IMR-90 (cell line): Measurements from ENCODE around the gene SRGN. TPM values are rescaled to one million over a fixed set of nuclear protein-coding genes. Genes with fewer than 3 reads are reported as not detected.

Experiments used
- ATAC-seq: fragments of 200-7000 bp; cut with Tn5 transposase; 2 replicates; pipeline ENCODE4 v1.9.1; 2020; ENCODE audit warnings: low read depth, mild to moderate bottlenecking, moderate library complexity
- BruUV-seq: library from RNA; stranded (reverse); fragments of 400-500 nt; replicated peaks from 2 replicates; lab custom pipeline; 2021; lab: Mats Ljungman, UMichigan
- CTCF ChIA-PET: fragments of 300-600 bp; formaldehyde crosslinking; extraction: SDS; loops from one replicate; lab custom pipeline; 2021; ENCODE audit warnings: antibody characterized with exemption; lab: Yijun Ruan, JAX
- POLR2A ChIA-PET: fragments of 300-600 bp; sonication (Branson Sonifier 250); formaldehyde crosslinking; loops from one replicate; lab custom pipeline; 2022; ENCODE audit warnings: antibody characterized with exemption; ENCODE audit not compliant: unreplicated experiment; lab: Charles Lee
- DNase-seq: peaks from one replicate; pipeline ENCODE4 v3.0.0; 2013
- H2AFZ ChIP-seq: replicated peaks from 2 replicates; pipeline ENCODE3; 2013; ENCODE audit warnings: low read length, mild to moderate bottlenecking; ENCODE audit not compliant: poor library complexity
- H2AK5ac ChIP-seq: 2 replicates; pipeline ENCODE4 v1.6.1; 2013; ENCODE audit warnings: low read depth, low read length, inconsistent platforms
- H2AK9ac ChIP-seq: replicated peaks from 2 replicates; pipeline ENCODE3; 2013; ENCODE audit warnings: mild to moderate bottlenecking, low read depth, low read length, moderate library complexity; ENCODE audit not compliant: poor library complexity
- H2BK120ac ChIP-seq: 2 replicates; pipeline ENCODE4 v1.6.1; 2013; ENCODE audit warnings: low read depth, low read length, inconsistent platforms
- H2BK15ac ChIP-seq: 3 replicates; pipeline ENCODE4 v1.6.1; 2013; ENCODE audit warnings: low read depth, low read length, inconsistent platforms
- H2BK20ac ChIP-seq: 2 replicates; pipeline ENCODE4 v1.6.1; 2013; ENCODE audit warnings: low read depth, mild to moderate bottlenecking, inconsistent platforms, low read length, moderate library complexity
- H2BK5ac ChIP-seq: 2 replicates; pipeline ENCODE4 v1.6.1; 2013; ENCODE audit warnings: mild to moderate bottlenecking, low read depth, low read length, inconsistent platforms; ENCODE audit not compliant: poor library complexity, severe bottlenecking
- H3K14ac ChIP-seq: replicated peaks from 2 replicates; pipeline ENCODE4 v1.6.1; 2013; ENCODE audit warnings: low read depth, low read length, inconsistent platforms
- H3K18ac ChIP-seq: 2 replicates; pipeline ENCODE4 v1.6.1; 2013; ENCODE audit warnings: low read depth, low read length, control low read depth
- H3K23ac ChIP-seq: 2 replicates; pipeline ENCODE4 v1.6.1; 2013; ENCODE audit warnings: low read depth, low read length, inconsistent platforms
- H3K27ac ChIP-seq: 2 replicates; pipeline ENCODE4 v1.5.1; 2013; ENCODE audit warnings: mild to moderate bottlenecking, control low read depth, low read length; ENCODE audit not compliant: insufficient read depth
- H3K27me3 ChIP-seq: 2 replicates; pipeline ENCODE4 v1.6.1; 2013; ENCODE audit warnings: low read length; ENCODE audit not compliant: control insufficient read depth, insufficient read depth
- H3K36me3 ChIP-seq: 2 replicates; pipeline ENCODE4 v1.6.1; 2013; ENCODE audit warnings: low read length, mixed read lengths; ENCODE audit not compliant: control insufficient read depth, insufficient read depth
- H3K4ac ChIP-seq: 2 replicates; pipeline ENCODE4 v1.6.1; 2013; ENCODE audit warnings: low read depth, low read length, inconsistent platforms
- H3K4me1 ChIP-seq: 2 replicates; pipeline ENCODE4 v1.6.1; 2013; ENCODE audit warnings: low read length, mixed read lengths; ENCODE audit not compliant: control insufficient read depth, insufficient read depth
- H3K4me2 ChIP-seq: 2 replicates; pipeline ENCODE4 v1.6.1; 2013; ENCODE audit warnings: low read depth, mild to moderate bottlenecking, control low read depth, low read length, moderate library complexity
- H3K4me3 ChIP-seq: 2 replicates; pipeline ENCODE4 v1.5.1; 2013; ENCODE audit warnings: low read depth, mild to moderate bottlenecking, control low read depth, low read length, moderate library complexity; ENCODE audit not compliant: insufficient read depth
- H3K56ac ChIP-seq: 2 replicates; pipeline ENCODE4 v1.6.1; 2013; ENCODE audit warnings: low read length, inconsistent platforms; ENCODE audit not compliant: insufficient read depth; ENCODE audit errors: extremely low read depth
- H3K79me1 ChIP-seq, 2 experiments: 2 replicates each; pipeline ENCODE4 v1.6.1; 2013; ENCODE audit warnings: low read length in 2 of 2, inconsistent platforms in 1 of 2, low read depth in 1 of 2
- H3K9ac ChIP-seq: 2 replicates; pipeline ENCODE4 v1.6.1; 2013; ENCODE audit warnings: low read depth, low read length, control low read depth
- H3K9me1 ChIP-seq: 2 replicates; pipeline ENCODE4 v1.6.1; 2013; ENCODE audit warnings: low read length, inconsistent platforms; ENCODE audit not compliant: insufficient read depth
- H3K9me3 ChIP-seq: 2 replicates; pipeline ENCODE4 v1.6.1; 2013; ENCODE audit warnings: low read length; ENCODE audit not compliant: control insufficient read depth, insufficient read depth
- H4K20me1 ChIP-seq: 2 replicates; pipeline ENCODE4 v1.6.1; 2013; ENCODE audit warnings: low read length, inconsistent platforms; ENCODE audit not compliant: insufficient read depth
- H4K5ac ChIP-seq: 2 replicates; pipeline ENCODE4 v1.6.1; 2013; ENCODE audit warnings: mild to moderate bottlenecking, low read depth, low read length, control low read depth
- H4K8ac ChIP-seq, 2 experiments: 2 replicates each; pipeline ENCODE4 v1.6.1; 2013; ENCODE audit warnings: low read depth in 2 of 2, low read length in 2 of 2, control low read depth in 1 of 2, inconsistent platforms in 1 of 2
- H4K91ac ChIP-seq: 2 replicates; pipeline ENCODE4 v1.6.1; 2013; ENCODE audit warnings: low read depth, low read length, inconsistent platforms; ENCODE audit not compliant: insufficient read depth
- NFE2L2 ChIP-seq: fragments of 150-350 bp; IDR thresholded peaks from 2 replicates; pipeline ENCODE4 v1.6.1; 2016; ENCODE audit warnings: low read depth, mild to moderate bottlenecking, low read length
- RAD21 ChIP-seq: IDR thresholded peaks from 2 replicates; pipeline ENCODE4 v1.6.1; 2012; ENCODE audit warnings: low read length, improper control_type of control experiment
- WGBS, 2 experiments: methylation state at CpG; one replicate each; pipeline versions ENCODE4 v1.1.5 to v1.1.7; 2013; ENCODE audit warnings: missing lambda C conversion rate in 2 of 2; ENCODE audit not compliant: insufficient read length in 1 of 2; ENCODE audit errors: extremely low coverage in 2 of 2; 5-methylcytosine and 5-hydroxymethylcytosine counted together
- dilution Hi-C: fragments of 300-500 bp; cut with HindIII; formaldehyde crosslinking; loops from one replicate; pipeline ENCODE4 v1.14.3; 2018; ENCODE audit warnings: low sequenced_read_pairs; ENCODE audit not compliant: unreplicated experiment
- in situ Hi-C: fragments of 300-500 bp; cut with MboI; formaldehyde crosslinking; loops from 3 replicates; pipeline ENCODE4 v1.14.3; 2019; ENCODE audit warnings: low sequenced_read_pairs, inconsistent platforms, mixed read lengths
- intact Hi-C: fragments of 100-400 bp; cut with micrococcal nuclease; formaldehyde crosslinking; loops from 2 replicates; pipeline ENCODE4 v1.10.0; 2022
- polyA plus RNA-seq, 3 experiments: library from polyadenylated mRNA; depleted of rRNA; stranded (reverse); fragments of >200 nt; gene quantifications; 2 replicates each; pipeline ENCODE4 v1.2.3, GENCODE V29; 2012; ENCODE audit warnings: low replicate concordance in 1 of 3
- total RNA-seq: library from RNA; depleted of rRNA; stranded (reverse); fragments of >200 nt; gene quantifications from 2 replicates; pipeline ENCODE4 v1.2.3, GENCODE V29; 2012

The SRGN gene
- total and polyA plus RNA-seq, 2 of the 4 experiments (the other 2 are of a cell fraction), result 33.3 to 41.4 TPM

GRCh38 chr10:69056536-69057260 lies 31.2 kb upstream of the SRGN start:
- Histone ChIP-seq H3K18ac (no peak overlapping the region), H3K14ac (peak overlapping the region; percentile 66), H2BK5ac (peak overlapping the region; percentile 81), H3K27me3 (no peaks in the 10 kb centered on the region), H3K27ac (no peak overlapping the region; the same call in 1 of the 2 replicates), H2BK120ac (peak overlapping the region; percentile 90), H4K8ac (peak overlapping the region; percentile 19 to 86), H3K9ac (no peak overlapping the region), H3K4me3 (no peak overlapping the region), H2AFZ (peak overlapping the region; percentile 83), H3K79me1 (peaks cover 0 to 3% of the 10 kb centered on the region in 2 experiments; a peak in 1 of 4 replicates), H3K4ac (peak overlapping the region; percentile 86), H3K4me2 (no peak overlapping the region), H2AK5ac (peak overlapping the region; percentile 86), H4K20me1 (no peaks in the 10 kb centered on the region), H3K23ac (no peak overlapping the region; the same call in 1 of the 2 replicates), H4K91ac (peak overlapping the region; percentile 88), H3K36me3 (no peaks in the 10 kb centered on the region), H3K56ac (no peak overlapping the region), H3K9me3 (no peaks in the 10 kb centered on the region), H2BK15ac (peak overlapping the region; percentile 27), H4K5ac (no peak overlapping the region), H3K9me1 (peaks cover 20% of the 10 kb centered on the region), H2AK9ac (peak overlapping the region; percentile 18), H3K4me1 (peaks cover 13% of the 10 kb centered on the region), H2BK20ac (peak overlapping the region; percentile 81)
- CTCF ChIA-PET, result interaction anchor here (0.6 kb wide), 1 partner anchor 31 kb away, joined by 6 read pairs; no protein-coding TSS in a partner anchor
- intact Hi-C loops, result no loop called here
- BruUV-seq, result no TSS peak
- DNase-seq (no peak), ATAC-seq (no peak)
- TF ChIP-seq NFE2L2 (no peak), RAD21 (no peak)
- POLR2A ChIA-PET, result no interaction called here
- in situ Hi-C loops, result no loop called here
- WGBS, 2 experiments, result 80% methylated on average over 2 of the region's 14 CpGs; no CpG with 5 or more reads in 1 of the 2 experiments
- dilution Hi-C loops, result no loop called here
